BJ (cell line): ENCODE data around the gene IGFBPL1. TPM values are rescaled to one million over a fixed set of nuclear protein-coding genes. Genes with fewer than 3 reads are reported as not detected.

Source experiments
- CTCF ChIA-PET: fragments of 350-600 bp; formaldehyde crosslinking; extraction: SDS; loops from one replicate; lab custom pipeline; 2021; ENCODE audit warnings: antibody characterized with exemption, inconsistent platforms; lab: Yijun Ruan, JAX
- POLR2A ChIA-PET: fragments of 300-600 bp; sonication (Branson Sonifier 250); formaldehyde crosslinking; extraction: SDS; loops from one replicate; lab custom pipeline; 2021; ENCODE audit warnings: antibody characterized with exemption; lab: Charles Lee
- DNase-seq: peaks from one replicate; pipeline ENCODE4 v3.0.0-alpha.2; 2011; ENCODE audit warnings: low read depth
- H3K27me3 ChIP-seq: 2 replicates; pipeline ENCODE4 v1.6.0; 2011; ENCODE audit warnings: low read length; ENCODE audit not compliant: control insufficient read depth, insufficient read depth
- H3K36me3 ChIP-seq: 2 replicates; pipeline ENCODE4 v1.5.1; 2011; ENCODE audit warnings: low read length; ENCODE audit not compliant: control insufficient read depth, insufficient read depth
- H3K4me3 ChIP-seq: 2 replicates; pipeline ENCODE4 v1.5.1; 2011; ENCODE audit warnings: low read depth, mild to moderate bottlenecking, control low read depth, low read length
- polyA plus RNA-seq: library from polyadenylated mRNA; depleted of rRNA; stranded (reverse); fragments of >200 nt; gene quantifications from 2 replicates; pipeline ENCODE4 v1.2.3, GENCODE V29; 2011
- TF ChIP-seq, protein P1 (sequence below): IDR thresholded peaks from 2 replicates; pipeline ENCODE4 v1.5.1; 2011; ENCODE audit warnings: low read depth, mild to moderate bottlenecking, control low read depth, inconsistent platforms, low read length, moderate library complexity; ENCODE audit not compliant: insufficient read depth

The IGFBPL1 gene
- polyA plus RNA-seq, 1 experiment: 0.37 TPM

- no peak for DNase-seq
- Histone ChIP-seq H3K27me3 (no peaks in the 10 kb centered on the region), H3K4me3 (no peak overlapping the region), H3K36me3 (no peaks in the 10 kb centered on the region)
- POLR2A ChIA-PET: no interaction called here
- TF ChIP-seq, protein P1, sequence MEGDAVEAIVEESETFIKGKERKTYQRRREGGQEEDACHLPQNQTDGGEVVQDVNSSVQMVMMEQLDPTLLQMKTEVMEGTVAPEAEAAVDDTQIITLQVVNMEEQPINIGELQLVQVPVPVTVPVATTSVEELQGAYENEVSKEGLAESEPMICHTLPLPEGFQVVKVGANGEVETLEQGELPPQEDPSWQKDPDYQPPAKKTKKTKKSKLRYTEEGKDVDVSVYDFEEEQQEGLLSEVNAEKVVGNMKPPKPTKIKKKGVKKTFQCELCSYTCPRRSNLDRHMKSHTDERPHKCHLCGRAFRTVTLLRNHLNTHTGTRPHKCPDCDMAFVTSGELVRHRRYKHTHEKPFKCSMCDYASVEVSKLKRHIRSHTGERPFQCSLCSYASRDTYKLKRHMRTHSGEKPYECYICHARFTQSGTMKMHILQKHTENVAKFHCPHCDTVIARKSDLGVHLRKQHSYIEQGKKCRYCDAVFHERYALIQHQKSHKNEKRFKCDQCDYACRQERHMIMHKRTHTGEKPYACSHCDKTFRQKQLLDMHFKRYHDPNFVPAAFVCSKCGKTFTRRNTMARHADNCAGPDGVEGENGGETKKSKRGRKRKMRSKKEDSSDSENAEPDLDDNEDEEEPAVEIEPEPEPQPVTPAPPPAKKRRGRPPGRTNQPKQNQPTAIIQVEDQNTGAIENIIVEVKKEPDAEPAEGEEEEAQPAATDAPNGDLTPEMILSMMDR: no peak
- CTCF ChIA-PET: no interaction called here
Observed at GRCh38 chr9:38387066-38387465, 37.2 kb downstream of the IGFBPL1 start.

DNA sequence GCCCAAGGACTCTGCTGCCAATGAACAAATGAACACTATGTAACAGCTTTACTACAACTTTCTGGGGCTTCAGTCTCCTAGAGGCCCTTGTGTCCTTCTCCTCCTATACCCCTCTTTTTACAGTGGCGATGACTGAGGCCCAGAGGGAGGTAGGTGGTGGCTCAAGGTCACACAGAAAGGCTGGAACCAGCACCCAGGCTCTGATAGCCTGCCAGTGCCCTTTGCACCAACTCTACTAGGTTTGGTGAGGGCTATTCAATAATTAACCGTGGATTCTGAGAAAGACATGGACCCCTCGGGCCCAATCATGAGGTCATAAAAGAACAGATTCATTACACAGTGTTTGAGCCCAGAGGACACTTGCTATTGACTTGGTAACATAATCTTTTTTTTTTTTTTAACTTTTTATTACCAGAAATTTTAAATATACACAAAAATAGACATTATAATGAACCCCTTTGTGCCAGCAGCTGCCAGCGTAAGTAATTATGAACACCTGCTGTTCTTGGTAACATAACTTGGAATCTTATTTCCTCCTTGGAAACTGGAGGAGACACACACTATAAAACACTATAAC, 37.8 kb downstream of the IGFBPL1 start:
- Histone ChIP-seq H3K36me3 (no peaks in the 10 kb centered on the region), H3K27me3 (no peaks in the 10 kb centered on the region), H3K4me3 (no peak overlapping the region)
- CTCF ChIA-PET: interaction anchor here (1.6 kb wide), 1 partner anchor 11 kb away, joined by 6 read pairs; no protein-coding TSS in a partner anchor
- DNase-seq: no peak
- TF ChIP-seq, protein P1: no peak
- POLR2A ChIA-PET: no interaction called here

DNA sequence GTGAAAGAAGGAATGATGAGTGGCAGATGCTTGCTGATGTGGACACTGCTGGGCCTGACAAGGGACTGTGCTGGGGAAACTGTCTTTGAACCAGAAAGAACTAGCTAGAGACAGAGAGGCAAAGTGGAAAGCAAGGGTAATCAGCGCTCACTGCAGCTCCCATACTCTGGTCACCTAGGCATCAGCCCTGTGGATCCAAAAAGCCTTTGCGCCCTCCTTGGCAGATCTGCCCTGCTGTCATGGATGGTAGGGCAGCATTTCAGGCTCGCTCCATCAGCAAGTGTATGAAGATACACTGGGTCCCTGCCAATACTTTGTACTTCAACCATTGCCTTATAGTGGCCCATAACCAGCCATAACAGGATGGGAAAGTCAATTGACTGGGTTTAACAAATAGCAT, 38.4 kb downstream of the IGFBPL1 start:
- H3K4me3 ChIP-seq: no peak overlapping the region
- CTCF ChIA-PET: interaction anchor here (1.4 to 2.6 kb wide), 3 partner anchors 8 to 47 kb away, joined by 3 to 6 read pairs (median 6); no protein-coding TSS in a partner anchor

GRCh38 chr9:38384990-38385848, 39.0 kb downstream of the IGFBPL1 start:
- Histone ChIP-seq H3K36me3 (no peaks in the 10 kb centered on the region), H3K27me3 (no peaks in the 10 kb centered on the region), H3K4me3 (no peak overlapping the region)
- CTCF ChIA-PET: interaction anchor here (0.6 to 2.6 kb wide), 7 partner anchors 9 to 352 kb away, joined by 3 to 6 read pairs (median 3); no protein-coding TSS in a partner anchor
- TF ChIP-seq, protein P1: no peak
- DNase-seq: no peak
- POLR2A ChIA-PET: no interaction called here

More for the DNA sequence above, 38.4 kb downstream of the IGFBPL1 start:
- H3K27me3 ChIP-seq: no peaks in the 10 kb centered on the region
- no peak for DNase-seq
- TF ChIP-seq, protein P1: no peak
- POLR2A ChIA-PET: no interaction called here
- no peaks in the 10 kb centered on the region for H3K36me3 ChIP-seq

GRCh38 chr9:38382141-38382540, 42.1 kb downstream of the IGFBPL1 start:
- no peak for DNase-seq
- POLR2A ChIA-PET: no interaction called here
- CTCF ChIA-PET: no interaction called here
- no peak overlapping the region for H3K4me3 ChIP-seq
- TF ChIP-seq, protein P1: no peak
- H3K27me3 ChIP-seq: no peaks in the 10 kb centered on the region
- no peaks in the 10 kb centered on the region for H3K36me3 ChIP-seq
